Neutrophil (primary cell): ENCODE data around the gene NTRK2.

Experiments
- H3K27ac ChIP-seq: fragments of 200-600 bp; sonication (generic); 2 replicates; pipeline ENCODE4 v1.5.1; 2016; ENCODE audit warnings: mild to moderate bottlenecking, moderate library complexity
- H3K27me3 ChIP-seq: fragments of 200-600 bp; sonication (generic); 2 replicates; pipeline ENCODE4 v1.6.0; 2016; ENCODE audit warnings: mild to moderate bottlenecking
- H3K36me3 ChIP-seq: fragments of 200-600 bp; sonication (generic); 2 replicates; pipeline ENCODE4 v1.5.1; 2017
- H3K4me1 ChIP-seq, 2 experiments: fragments of 200-600 bp in 1 of 2; sonication (generic) in 1 of 2; 1 replicate in 1 of 2; 2 replicates in 1 of 2; pipeline versions ENCODE4 v1.5.1 to v1.6.1; 2013 to 2016; ENCODE audit warnings: low read depth in 1 of 2, low read length in 1 of 2, mild to moderate bottlenecking in 1 of 2, moderate library complexity in 1 of 2; ENCODE audit not compliant: control insufficient read depth in 1 of 2, insufficient read depth in 1 of 2
- H3K4me3 ChIP-seq, 2 experiments: fragments of 200-600 bp in 1 of 2; sonication (generic) in 1 of 2; 1 replicate in 1 of 2; 2 replicates in 1 of 2; pipeline ENCODE4 v1.5.1; 2013 to 2016; ENCODE audit warnings: low read depth in 1 of 2, low read length in 1 of 2, mild to moderate bottlenecking in 1 of 2, moderate library complexity in 1 of 2
- H3K9me3 ChIP-seq: fragments of 200-600 bp; sonication (generic); 2 replicates; pipeline ENCODE4 v1.5.1; 2016
- CTCF ChIP-seq: fragments of 200-600 bp; sonication (generic); IDR thresholded peaks from 2 replicates; pipeline ENCODE4 v1.5.1; 2016; ENCODE audit warnings: antibody characterized with exemption

NTRK2 gene

GRCh38 chr9:84778570-84778969 is 109.0 kb downstream of the NTRK2 start:
- Histone ChIP-seq H3K27me3 (peaks cover 14% of the 10 kb centered on the region), H3K27ac (no peak overlapping the region), H3K36me3 (no peaks in the 10 kb centered on the region), H3K4me1 (no peaks in the 10 kb centered on the region), H3K9me3 (no peaks in the 10 kb centered on the region), H3K4me3 (no peak overlapping the region)
- TF ChIP-seq CTCF, result no peak

- peaks cover 14% of the 10 kb centered on the region for H3K27me3 ChIP-seq
- H3K36me3 ChIP-seq, result no peaks in the 10 kb centered on the region
- no peak overlapping the region for H3K27ac ChIP-seq
- H3K4me1 ChIP-seq, result no peaks in the 10 kb centered on the region
- H3K9me3 ChIP-seq, result no peaks in the 10 kb centered on the region
- TF ChIP-seq CTCF, result no peak
- no peak overlapping the region for H3K4me3 ChIP-seq
These were observed 110.4 kb downstream of the NTRK2 start for GRCh38 chr9:84779883-84780282.

GRCh38 chr9:84780385-84780784 is 110.9 kb downstream of the NTRK2 start:
- H3K27me3 ChIP-seq, result peaks cover 14% of the 10 kb centered on the region

GRCh38 chr9:84781458-84781857 is 111.9 kb downstream of the NTRK2 start:
- TF ChIP-seq CTCF, result no peak
- Histone ChIP-seq H3K27me3 (peaks cover 14% of the 10 kb centered on the region), H3K4me1 (no peaks in the 10 kb centered on the region), H3K9me3 (no peaks in the 10 kb centered on the region), H3K36me3 (no peaks in the 10 kb centered on the region), H3K4me3 (no peak overlapping the region), H3K27ac (no peak overlapping the region)

More at GRCh38 chr9:84780385-84780784, 110.9 kb downstream of the NTRK2 start:
- H3K36me3 ChIP-seq, result no peaks in the 10 kb centered on the region
- TF ChIP-seq CTCF, result no peak
- no peaks in the 10 kb centered on the region for H3K4me1 ChIP-seq
- H3K27ac ChIP-seq, result no peak overlapping the region
- H3K9me3 ChIP-seq, result no peaks in the 10 kb centered on the region
- H3K4me3 ChIP-seq, result no peak overlapping the region

- Histone ChIP-seq H3K36me3 (no peaks in the 10 kb centered on the region), H3K27me3 (peaks cover 11% of the 10 kb centered on the region), H3K27ac (no peak overlapping the region), H3K4me3 (no peak overlapping the region), H3K4me1 (no peaks in the 10 kb centered on the region), H3K9me3 (no peaks in the 10 kb centered on the region)
- no peak for TF ChIP-seq CTCF
These were observed 112.7 kb downstream of the NTRK2 start for GRCh38 chr9:84781931-84782866.
